CD14-positive monocyte (primary cell): ENCODE measurements around the gene SLC46A2. TPM values are rescaled to one million over a fixed set of nuclear protein-coding genes. Genes with fewer than 3 reads are reported as not detected.

ENCODE experiments used
- DNase-seq, 3 donors: peaks; one replicate each; pipeline ENCODE4 v3.0.0-alpha.2; 2011 to 2022
- H2AFZ ChIP-seq: 2 replicates; pipeline ENCODE4 v1.6.0; 2012; ENCODE audit warnings: mild to moderate bottlenecking, low read depth, low read length, inconsistent platforms; ENCODE audit not compliant: insufficient read depth, poor library complexity, severe bottlenecking
- H3K27ac ChIP-seq, 2 donors: 1 replicate in 1 of 2; 2 replicates in 1 of 2; pipeline ENCODE4 v1.5.1; 2012 to 2013; ENCODE audit warnings: low read length in 2 of 2, control low read depth in 1 of 2, inconsistent platforms in 1 of 2, low read depth in 1 of 2, mild to moderate bottlenecking in 1 of 2
- H3K27me3 ChIP-seq, 2 donors: one replicate each; pipeline versions ENCODE4 v1.6.0 to v1.6.1; 2011 to 2013; ENCODE audit warnings: low read length in 2 of 2; ENCODE audit not compliant: control insufficient read depth in 2 of 2, insufficient read depth in 2 of 2
- H3K36me3 ChIP-seq, 2 donors: replicated peaks in 1 of 2; 1 replicate in 1 of 2; 2 replicates in 1 of 2; pipeline versions ENCODE4 v1.5.1 to v1.6.1; 2012 to 2013; ENCODE audit warnings: low read length in 2 of 2, control low read depth in 1 of 2, inconsistent platforms in 1 of 2, mild to moderate bottlenecking in 1 of 2; ENCODE audit not compliant: insufficient read depth in 2 of 2, control insufficient read depth in 1 of 2
- H3K4me1 ChIP-seq, 2 donors: 1 replicate in 1 of 2; 2 replicates in 1 of 2; pipeline versions ENCODE4 v1.5.1 to v1.6.1; 2012 to 2013; ENCODE audit warnings: low read length in 2 of 2, control low read depth in 1 of 2, inconsistent platforms in 1 of 2, mild to moderate bottlenecking in 1 of 2, moderate library complexity in 1 of 2; ENCODE audit not compliant: insufficient read depth in 2 of 2, control insufficient read depth in 1 of 2
- H3K4me2 ChIP-seq: replicated peaks from 2 replicates; pipeline ENCODE3; 2012; ENCODE audit warnings: low read length, moderate library complexity, mild to moderate bottlenecking; ENCODE audit not compliant: poor library complexity, severe bottlenecking; ENCODE audit errors: extremely low read depth
- H3K4me3 ChIP-seq, 3 experiments: fragments of 200-600 bp in 1 of 3; sonication (generic) in 1 of 3; replicated peaks in 1 of 3; 1 replicate in 2 of 3; 2 replicates in 1 of 3; pipeline ENCODE4 v1.5.1; 2011 to 2013; ENCODE audit warnings: low read length in 3 of 3, mild to moderate bottlenecking in 3 of 3, control low read depth in 2 of 3, low read depth in 2 of 3, inconsistent platforms in 1 of 3, moderate library complexity in 1 of 3
- H3K79me2 ChIP-seq: 2 replicates; pipeline ENCODE4 v1.6.0; 2012; ENCODE audit warnings: mild to moderate bottlenecking, control low read depth, inconsistent platforms, low read length, moderate library complexity; ENCODE audit not compliant: insufficient read depth
- H3K9ac ChIP-seq: 2 replicates; pipeline ENCODE4 v1.6.0; 2017; ENCODE audit warnings: low read length, mild to moderate bottlenecking; ENCODE audit not compliant: insufficient read depth, poor library complexity, severe bottlenecking
- H3K9me3 ChIP-seq, 2 donors: replicated peaks in 1 of 2; 1 replicate in 1 of 2; 2 replicates in 1 of 2; pipeline versions ENCODE4 v1.5.1 to v1.6.1; 2012 to 2013; ENCODE audit warnings: low read length in 2 of 2, control low read depth in 1 of 2; ENCODE audit not compliant: control insufficient read depth in 1 of 2, insufficient read depth in 1 of 2
- H4K20me1 ChIP-seq: 2 replicates; pipeline ENCODE4 v1.6.0; 2012; ENCODE audit warnings: mild to moderate bottlenecking, low read length, control low read depth, moderate library complexity; ENCODE audit not compliant: insufficient read depth
- H3K27ac Mint-ChIP-seq, 7 donors: one replicate each; pipeline ENCODE4 v1.8.0; 2020; ENCODE audit warnings: mild to moderate bottlenecking in 7 of 7, mixed read lengths in 7 of 7, moderate library complexity in 6 of 7, inconsistent platforms in 2 of 7
- H3K27me3 Mint-ChIP-seq, 3 donors: one replicate each; pipeline ENCODE4 v1.8.0; 2021 to 2022; ENCODE audit warnings: low read depth in 3 of 3, mild to moderate bottlenecking in 3 of 3, mixed read lengths in 3 of 3, moderate library complexity in 3 of 3, inconsistent platforms in 1 of 3
- H3K36me3 Mint-ChIP-seq, 2 donors: one replicate each; pipeline ENCODE4 v1.8.0; 2020; ENCODE audit warnings: mixed read lengths in 2 of 2, inconsistent platforms in 1 of 2, mild to moderate bottlenecking in 1 of 2
- H3K4me1 Mint-ChIP-seq: one replicate; pipeline ENCODE4 v1.8.0; 2020; ENCODE audit warnings: mild to moderate bottlenecking, mixed read lengths
- H3K4me3 Mint-ChIP-seq, 2 donors: one replicate each; pipeline ENCODE4 v1.8.0; 2020; ENCODE audit warnings: mild to moderate bottlenecking in 2 of 2, mixed read lengths in 2 of 2, moderate library complexity in 1 of 2
- H3K9me3 Mint-ChIP-seq, 7 donors: one replicate each; pipeline ENCODE4 v1.8.0; 2020 to 2022; ENCODE audit warnings: mixed read lengths in 7 of 7, mild to moderate bottlenecking in 6 of 7, moderate library complexity in 6 of 7, inconsistent platforms in 2 of 7
- CTCF ChIP-seq: fragments of 200-600 bp; IDR thresholded peaks from one replicate; pipeline ENCODE4 v1.8.0; 2022; ENCODE audit warnings: antibody characterized with exemption, mild to moderate bottlenecking
- WGBS: methylation state at CpG from one replicate; pipeline ENCODE4 v1.1.5; 2013; ENCODE audit warnings: missing lambda C conversion rate; ENCODE audit not compliant: insufficient coverage; 5-methylcytosine and 5-hydroxymethylcytosine counted together
- intact Hi-C, 2 donors: fragments of 100-400 bp; cut with micrococcal nuclease; formaldehyde crosslinking; loops; one replicate each; pipeline versions ENCODE4 v1.15.0 to v1.15.1; 2023
- polyA plus RNA-seq, 3 donors: library from polyadenylated mRNA; depleted of rRNA in 1 of 3; unstranded in 2 of 3; stranded (reverse) in 1 of 3; fragments of 300-500 nt in 2 of 3; fragments of >200 nt in 1 of 3; fragmentation: Illumina TruSeq in 2 of 3; gene quantifications; 1 replicate in 2 of 3; 2 replicates in 1 of 3; pipeline ENCODE4 v1.2.3, GENCODE V29; 2012 to 2021

Gene SLC46A2
- polyA plus RNA-seq, 3 donors: 43.5 to 87.0 (median 45.1) TPM

DNA sequence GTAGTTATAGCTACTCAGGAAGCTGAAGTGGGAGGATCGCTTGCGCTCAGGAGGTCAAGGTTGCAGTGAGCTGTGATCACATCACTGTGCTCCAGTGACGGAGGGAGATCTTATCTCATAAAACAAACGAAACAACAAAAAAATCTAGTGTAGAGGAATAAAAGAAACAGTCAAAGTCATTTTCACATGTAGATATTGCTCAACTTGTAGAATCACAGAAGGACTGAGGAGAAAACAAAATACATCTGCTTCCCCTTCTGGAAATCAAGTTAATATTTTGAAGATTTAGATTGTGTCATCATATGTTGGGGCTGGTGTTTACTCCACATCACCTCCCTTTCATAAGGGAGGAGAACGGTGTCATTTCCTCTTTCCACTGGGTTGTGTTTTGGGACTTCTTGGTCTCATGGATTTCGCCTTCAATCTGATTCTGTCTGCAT lies 8.2 kb upstream of the SLC46A2 start:
- H3K9me3 Mint-ChIP-seq: peaks cover 0 to 7% (median 0%) of the 10 kb centered on the region in 7 donors
- intact Hi-C loops: loop anchor here (5.0 to 10.0 kb wide), 2 partner anchors 37 to 184 kb away; partner anchors contain the start of gene INIP (in 1 of the 2)
- H3K9ac ChIP-seq: peak overlapping the region; percentile 23
- H3K4me1 Mint-ChIP-seq: peaks cover 76% of the 10 kb centered on the region
- H3K27me3 Mint-ChIP-seq: no peaks in the 10 kb centered on the region
- H3K79me2 ChIP-seq: no peaks in the 10 kb centered on the region
- DNase-seq: peak; percentile 67 to 85 (median 78)
- peak overlapping the region; percentile 47 for H3K4me2 ChIP-seq
- peaks cover 0 to 3% of the 10 kb centered on the region in 2 donors for H3K36me3 Mint-ChIP-seq
- peak overlapping the region; percentile 80 to 87 for H3K27ac ChIP-seq
- TF ChIP-seq CTCF: no peak
- H4K20me1 ChIP-seq: no peaks in the 10 kb centered on the region
- peak overlapping the region; percentile 53 to 78 for H3K4me3 Mint-ChIP-seq
- no peaks in the 10 kb centered on the region for H3K9me3 ChIP-seq
- H3K36me3 ChIP-seq: no peaks in the 10 kb centered on the region
- peaks cover 65 to 79% of the 10 kb centered on the region in 2 donors for H3K4me1 ChIP-seq
- peak overlapping the region; percentile 92 to 98 (median 96) for H3K27ac Mint-ChIP-seq
- no peaks in the 10 kb centered on the region for H3K27me3 ChIP-seq
- no CpG with 5 or more reads among the region's 6 CpGs for WGBS
- peak overlapping the region in 1 of 3 experiments; percentile 48 for H3K4me3 ChIP-seq
- H2AFZ ChIP-seq: no peak overlapping the region

DNA sequence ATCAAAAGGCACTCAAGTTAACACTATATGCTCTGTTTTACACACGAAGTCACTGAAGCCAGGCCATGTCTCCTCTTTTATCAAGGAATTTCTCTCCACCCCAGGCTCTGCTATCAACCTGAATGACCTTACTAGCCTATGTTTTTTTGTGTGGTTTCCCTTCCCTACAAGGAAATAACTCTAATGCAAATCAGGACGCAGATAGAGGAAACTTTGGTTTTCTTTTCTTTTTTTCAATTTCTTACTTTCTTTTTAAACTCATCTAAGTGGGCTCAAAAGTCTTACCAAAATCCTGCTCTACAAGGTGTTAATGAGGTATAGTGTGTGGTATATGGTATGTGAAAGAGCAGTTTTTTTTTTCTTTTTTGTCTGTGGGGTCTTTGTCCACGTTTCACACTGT lies 5.5 kb upstream of the SLC46A2 start:
- Mint-ChIP-seq H3K27me3 (no peaks in the 10 kb centered on the region), H3K4me3 (peak overlapping the region in 1 of 2 donors; percentile 70), H3K9me3 (peaks cover 0 to 7% (median 0%) of the 10 kb centered on the region in 7 donors), H3K27ac (peak overlapping the region; percentile 74 to 100 (median 86)), H3K4me1 (peaks cover 91% of the 10 kb centered on the region), H3K36me3 (peaks cover 7% of the 10 kb centered on the region in 2 donors)
- Histone ChIP-seq H2AFZ (no peak overlapping the region), H3K27ac (peak overlapping the region in 1 of 2 donors; percentile 96), H3K4me2 (peak overlapping the region; percentile 51), H3K9ac (no peak overlapping the region), H3K4me1 (peaks cover 86 to 97% of the 10 kb centered on the region in 2 donors), H4K20me1 (no peaks in the 10 kb centered on the region), H3K4me3 (peak overlapping the region in 1 of 3 experiments; percentile 46), H3K9me3 (no peaks in the 10 kb centered on the region), H3K36me3 (no peaks in the 10 kb centered on the region), H3K27me3 (no peaks in the 10 kb centered on the region), H3K79me2 (peaks cover 8% of the 10 kb centered on the region)
- intact Hi-C loops: loop anchor here (5.0 to 10.0 kb wide), 2 partner anchors 34 to 181 kb away; partner anchors contain the start of gene INIP (in 1 of the 2)
- DNase-seq: peak in 1 of 3 donors; percentile 18
- 53% methylated on average over 2 of the region's 3 CpGs for WGBS
- TF ChIP-seq CTCF: no peak
